HG03159 (cell line): ENCODE measurements around the gene RRP1.

Experiments used
- ATAC-seq: cut with Tn5 transposase; IDR thresholded peaks from one replicate; pipeline ENCODE4 v1.9.1; 2021; ENCODE audit warnings: mild to moderate bottlenecking, moderate library complexity; ENCODE audit not compliant: unreplicated experiment

RRP1 gene, protein sequence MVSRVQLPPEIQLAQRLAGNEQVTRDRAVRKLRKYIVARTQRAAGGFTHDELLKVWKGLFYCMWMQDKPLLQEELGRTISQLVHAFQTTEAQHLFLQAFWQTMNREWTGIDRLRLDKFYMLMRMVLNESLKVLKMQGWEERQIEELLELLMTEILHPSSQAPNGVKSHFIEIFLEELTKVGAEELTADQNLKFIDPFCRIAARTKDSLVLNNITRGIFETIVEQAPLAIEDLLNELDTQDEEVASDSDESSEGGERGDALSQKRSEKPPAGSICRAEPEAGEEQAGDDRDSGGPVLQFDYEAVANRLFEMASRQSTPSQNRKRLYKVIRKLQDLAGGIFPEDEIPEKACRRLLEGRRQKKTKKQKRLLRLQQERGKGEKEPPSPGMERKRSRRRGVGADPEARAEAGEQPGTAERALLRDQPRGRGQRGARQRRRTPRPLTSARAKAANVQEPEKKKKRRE

DNA sequence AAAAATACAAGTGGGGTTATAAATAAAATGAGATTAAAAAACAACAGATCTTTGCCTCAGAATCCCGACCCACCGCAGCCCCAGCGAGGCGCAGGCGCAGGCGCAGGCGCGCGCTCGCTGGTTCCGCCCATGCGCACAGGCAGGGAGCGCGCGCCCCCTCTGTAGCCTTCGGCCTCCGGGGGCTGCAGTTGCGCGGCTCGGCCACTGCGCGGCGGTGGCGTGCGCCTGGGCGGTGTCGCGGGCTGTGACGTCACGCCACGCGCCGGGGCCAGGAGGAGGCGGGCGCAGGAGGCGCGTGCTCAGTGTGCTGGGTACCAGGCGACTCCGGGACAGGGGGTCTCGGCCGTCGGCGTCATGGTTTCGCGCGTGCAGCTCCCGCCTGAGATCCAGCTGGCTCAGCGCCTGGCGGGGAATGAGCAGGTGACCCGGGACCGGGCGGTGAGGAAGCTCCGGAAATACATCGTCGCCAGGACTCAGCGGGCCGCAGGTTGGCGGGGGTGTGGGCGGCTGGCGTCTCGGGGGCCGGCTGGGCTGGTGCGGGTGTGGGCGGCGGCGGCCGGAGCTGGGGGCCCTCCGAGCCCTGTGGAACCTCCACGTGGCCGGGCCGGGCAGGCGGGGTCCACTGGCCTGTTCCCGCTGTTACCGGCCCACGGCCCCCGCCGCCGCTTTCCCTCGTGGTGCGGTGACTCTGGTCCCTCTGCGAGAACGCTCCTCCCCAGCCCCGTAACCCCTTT, at the start of gene RRP1:
TSS of gene RRP1 (plus strand) at position 302 of the 734 bp plus-strand sequence. CDS start at position 355, 53 bp downstream.
- peak; percentile 86 for ATAC-seq

GRCh38 chr21:43739621-43740435, 49.5 kb upstream of the RRP1 start:
- ATAC-seq, result no peak

DNA sequence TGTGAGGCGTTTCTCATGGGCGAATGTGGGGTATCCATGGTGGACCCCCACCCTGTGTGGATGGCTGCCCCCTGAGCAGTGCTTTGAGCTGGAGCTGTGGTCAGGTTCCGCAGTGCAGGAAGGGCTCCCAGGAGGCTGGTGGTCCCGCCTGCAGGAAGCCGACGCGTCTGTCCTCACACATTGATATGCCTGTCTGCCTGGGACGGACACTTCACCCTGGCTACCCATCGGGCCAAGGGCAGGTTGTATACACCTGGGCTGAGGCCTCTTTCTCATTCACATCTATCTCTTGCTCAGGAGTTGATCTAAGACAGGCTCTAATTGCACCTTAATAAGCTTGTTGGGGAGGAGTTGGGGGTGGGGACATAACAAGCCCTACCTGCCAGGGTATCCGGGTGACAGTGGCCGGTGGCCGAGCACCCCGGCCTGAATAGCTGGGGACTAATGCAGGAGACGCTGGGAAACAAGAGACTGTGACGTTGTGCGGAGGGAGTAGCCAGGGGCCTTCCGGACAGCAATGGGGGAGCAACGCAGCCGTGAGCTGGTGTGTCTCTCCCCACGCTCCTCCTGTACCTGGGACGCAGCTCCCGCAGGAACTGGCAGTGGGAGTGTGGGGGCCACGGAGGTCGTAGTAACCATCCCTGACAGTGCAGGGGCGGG, 48.8 kb upstream of the RRP1 start:
- no peak for ATAC-seq

GRCh38 chr21:43741423-43742096, 47.8 kb upstream of the RRP1 start:
- ATAC-seq, result no peak

GRCh38 chr21:43743947-43744346, 45.4 kb upstream of the RRP1 start:
- ATAC-seq, result no peak

GRCh38 chr21:43744725-43745124, 44.7 kb upstream of the RRP1 start:
- ATAC-seq, result no peak

GRCh38 chr21:43745772-43746517, 43.4 kb upstream of the RRP1 start:
- no peak for ATAC-seq

- no peak for ATAC-seq
These were observed 40.8 kb upstream of the RRP1 start for GRCh38 chr21:43748622-43749021.

DNA sequence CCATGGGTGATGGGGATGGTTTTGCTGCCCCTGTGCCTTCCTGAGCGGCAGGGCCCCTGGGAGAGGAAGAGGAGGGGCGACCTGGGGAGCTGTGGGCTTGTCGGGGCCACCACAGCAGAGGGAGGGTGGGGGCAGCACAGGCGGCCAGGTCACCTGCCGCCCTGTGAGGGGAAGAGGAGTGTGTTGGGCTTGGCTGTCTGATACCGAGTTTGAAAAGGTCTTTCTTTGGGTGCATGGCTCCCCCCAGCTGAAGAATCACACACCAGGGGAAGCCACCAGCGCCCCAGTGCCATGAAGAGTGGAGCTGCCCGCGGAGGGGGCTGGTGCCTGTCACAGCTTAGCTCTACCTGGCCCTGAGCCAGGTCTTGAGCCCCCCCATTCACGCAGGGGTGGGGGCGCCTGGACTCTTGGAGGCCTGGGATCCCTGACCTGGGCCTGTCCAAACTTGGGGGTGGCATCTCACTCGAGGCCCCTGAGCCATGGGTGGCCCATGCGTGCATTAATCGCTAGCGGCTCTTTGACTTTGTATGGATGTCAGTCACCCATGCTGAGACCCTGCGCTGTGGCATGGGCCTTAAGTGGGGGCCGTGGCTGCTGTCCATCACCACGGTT, 39.6 kb upstream of the RRP1 start:
- no peak for ATAC-seq

GRCh38 chr21:43750339-43751033, 38.9 kb upstream of the RRP1 start:
- ATAC-seq, result no peak

GRCh38 chr21:43751955-43752591, 37.3 kb upstream of the RRP1 start:
- no peak for ATAC-seq

- ATAC-seq, result no peak
These were observed 36.5 kb upstream of the RRP1 start for GRCh38 chr21:43752758-43753438.

GRCh38 chr21:43753439-43753799, 36.0 kb upstream of the RRP1 start:
- no peak for ATAC-seq

GRCh38 chr21:43754948-43755781, 34.2 kb upstream of the RRP1 start:
- ATAC-seq, result no peak

DNA sequence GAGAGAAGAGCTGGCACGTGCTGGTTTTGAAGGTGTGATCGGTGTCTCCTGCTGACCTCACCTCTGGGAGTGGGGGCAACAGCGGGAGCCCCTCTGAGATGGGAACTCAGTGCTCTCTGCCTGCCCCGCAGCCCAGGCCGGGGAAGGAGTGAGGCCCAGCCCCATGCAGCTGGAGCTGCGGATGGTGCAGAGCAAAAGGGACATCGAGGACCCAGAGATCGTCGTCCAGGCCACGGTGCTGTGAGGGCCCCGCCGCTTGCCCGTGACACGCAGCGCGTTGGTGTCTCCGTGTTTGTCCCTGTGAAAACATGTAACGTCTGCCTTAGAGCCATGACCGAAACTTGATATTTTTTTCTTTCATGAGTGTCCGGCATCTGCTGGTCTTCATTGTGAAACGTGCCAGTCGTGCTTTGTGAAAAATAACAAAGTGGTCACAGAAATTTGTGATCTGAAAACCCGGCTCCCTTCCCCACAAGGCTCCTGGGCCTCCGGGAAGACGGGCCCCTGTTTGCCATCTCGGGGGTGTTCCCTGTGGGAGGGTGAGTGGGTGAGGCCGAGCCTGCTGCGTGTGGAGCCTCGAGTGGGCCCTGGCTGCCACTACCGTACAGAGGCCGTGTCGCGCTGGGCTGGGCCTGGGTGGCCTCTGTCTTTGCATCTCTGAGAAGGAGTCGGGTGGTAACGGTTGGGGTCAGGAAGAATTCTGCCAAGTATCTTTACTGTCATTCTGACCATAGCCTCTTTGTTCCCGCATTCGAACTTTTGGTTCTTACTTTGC, 33.4 kb upstream of the RRP1 start:
- no peak for ATAC-seq

GRCh38 chr21:43757601-43758000, 31.8 kb upstream of the RRP1 start:
- no peak for ATAC-seq
